ENCODE data around the gene COPG2. TPM values are rescaled to one million over a fixed set of nuclear protein-coding genes. Genes with fewer than 3 reads are reported as not detected.

COPG2 gene
- total RNA-seq, 1 donor from 2014 or later: 15.7 TPM

DNA sequence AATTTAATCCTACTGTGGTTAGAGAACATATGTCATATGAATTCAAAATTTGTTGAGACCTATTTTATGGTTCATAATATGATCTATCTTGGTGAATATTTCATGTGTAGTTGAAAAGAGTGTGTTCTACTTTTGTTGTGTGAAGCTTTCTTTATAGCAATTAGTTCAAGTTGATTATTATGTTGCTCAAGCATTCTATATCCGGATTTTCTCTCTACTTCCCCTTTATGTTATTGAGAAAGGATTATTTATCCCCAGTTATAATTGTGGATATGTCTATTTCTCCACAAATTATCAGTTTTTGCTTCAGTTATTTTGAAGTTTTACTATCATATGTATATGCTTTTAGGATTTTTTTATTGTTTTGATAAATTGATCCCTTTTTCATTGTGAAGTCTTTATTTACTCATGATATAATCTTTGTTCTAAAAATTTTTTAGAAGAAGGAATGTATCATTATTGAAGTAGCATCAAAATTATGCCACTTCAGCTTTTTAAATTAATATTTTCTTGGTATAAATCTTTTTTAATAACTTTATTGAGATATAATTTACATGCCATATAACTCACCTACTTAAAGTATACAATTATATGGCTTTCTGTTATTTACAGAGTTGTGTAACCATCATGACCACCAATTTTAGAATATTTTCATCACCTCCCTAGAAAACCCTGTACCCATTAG, 188.7 kb downstream of the COPG2 start:
- Histone ChIP-seq H3K36me3 (no peaks in the 10 kb centered on the region), H3K9me3 (no peaks in the 10 kb centered on the region), H3K27me3 (no peaks in the 10 kb centered on the region), H3K4me3 (no peak overlapping the region), H3K27ac (no peak overlapping the region), H3K4me1 (no peaks in the 10 kb centered on the region)
- no peak for TF ChIP-seq POLR2A (IDR thresholded peaks at IDR 0.05)
- TF ChIP-seq, protein P1, sequence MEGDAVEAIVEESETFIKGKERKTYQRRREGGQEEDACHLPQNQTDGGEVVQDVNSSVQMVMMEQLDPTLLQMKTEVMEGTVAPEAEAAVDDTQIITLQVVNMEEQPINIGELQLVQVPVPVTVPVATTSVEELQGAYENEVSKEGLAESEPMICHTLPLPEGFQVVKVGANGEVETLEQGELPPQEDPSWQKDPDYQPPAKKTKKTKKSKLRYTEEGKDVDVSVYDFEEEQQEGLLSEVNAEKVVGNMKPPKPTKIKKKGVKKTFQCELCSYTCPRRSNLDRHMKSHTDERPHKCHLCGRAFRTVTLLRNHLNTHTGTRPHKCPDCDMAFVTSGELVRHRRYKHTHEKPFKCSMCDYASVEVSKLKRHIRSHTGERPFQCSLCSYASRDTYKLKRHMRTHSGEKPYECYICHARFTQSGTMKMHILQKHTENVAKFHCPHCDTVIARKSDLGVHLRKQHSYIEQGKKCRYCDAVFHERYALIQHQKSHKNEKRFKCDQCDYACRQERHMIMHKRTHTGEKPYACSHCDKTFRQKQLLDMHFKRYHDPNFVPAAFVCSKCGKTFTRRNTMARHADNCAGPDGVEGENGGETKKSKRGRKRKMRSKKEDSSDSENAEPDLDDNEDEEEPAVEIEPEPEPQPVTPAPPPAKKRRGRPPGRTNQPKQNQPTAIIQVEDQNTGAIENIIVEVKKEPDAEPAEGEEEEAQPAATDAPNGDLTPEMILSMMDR (IDR thresholded peaks at IDR 0.05): no peak
- no peak for TF ChIP-seq POLR2AphosphoS5 (IDR thresholded peaks at IDR 0.05; ENCODE audit: insufficient read depth in 1 of 2, low read depth in 1 of 2)
- no peak for DNase-seq (ENCODE audit: extremely low spot score in 2 of 2)
- intact Hi-C loops (cut with DNase I): loop anchor here (5.0 kb wide), 1 partner anchor 697 kb away; no protein-coding TSS in a partner anchor

DNA sequence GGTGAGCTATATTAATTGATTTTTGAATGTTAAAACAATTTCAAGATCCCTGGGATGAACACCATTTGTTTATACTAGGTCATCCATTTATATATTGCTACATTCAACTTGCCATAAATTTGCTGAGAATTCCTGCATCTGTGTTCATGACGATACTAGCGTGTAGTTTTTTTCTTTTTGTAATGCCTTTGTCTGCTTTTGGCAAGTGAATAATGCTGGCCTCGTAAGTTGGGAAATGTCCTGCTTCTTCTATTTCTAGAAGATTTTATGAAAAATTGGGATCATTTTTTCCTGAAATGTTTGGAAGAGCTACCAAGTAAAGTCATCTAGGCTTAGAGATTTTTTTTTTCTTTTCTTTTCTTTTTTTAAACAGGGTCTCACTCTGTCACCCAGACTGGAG, 189.6 kb downstream of the COPG2 start:
- intact Hi-C loops (cut with DNase I): no loop called here
- H3K36me3 ChIP-seq: no peaks in the 10 kb centered on the region
- no peak overlapping the region for H3K27ac ChIP-seq
- TF ChIP-seq POLR2AphosphoS5 (IDR thresholded peaks at IDR 0.05; ENCODE audit: insufficient read depth in 1 of 2, low read depth in 1 of 2) (no peak), POLR2A (IDR thresholded peaks at IDR 0.05) (no peak)
- TF ChIP-seq, protein P1 (IDR thresholded peaks at IDR 0.05): no peak
- H3K27me3 ChIP-seq: no peaks in the 10 kb centered on the region
- no peaks in the 10 kb centered on the region for H3K9me3 ChIP-seq
- no peak for DNase-seq (ENCODE audit: extremely low spot score in 2 of 2)
- H3K4me3 ChIP-seq: no peak overlapping the region
- no peaks in the 10 kb centered on the region for H3K4me1 ChIP-seq

DNA sequence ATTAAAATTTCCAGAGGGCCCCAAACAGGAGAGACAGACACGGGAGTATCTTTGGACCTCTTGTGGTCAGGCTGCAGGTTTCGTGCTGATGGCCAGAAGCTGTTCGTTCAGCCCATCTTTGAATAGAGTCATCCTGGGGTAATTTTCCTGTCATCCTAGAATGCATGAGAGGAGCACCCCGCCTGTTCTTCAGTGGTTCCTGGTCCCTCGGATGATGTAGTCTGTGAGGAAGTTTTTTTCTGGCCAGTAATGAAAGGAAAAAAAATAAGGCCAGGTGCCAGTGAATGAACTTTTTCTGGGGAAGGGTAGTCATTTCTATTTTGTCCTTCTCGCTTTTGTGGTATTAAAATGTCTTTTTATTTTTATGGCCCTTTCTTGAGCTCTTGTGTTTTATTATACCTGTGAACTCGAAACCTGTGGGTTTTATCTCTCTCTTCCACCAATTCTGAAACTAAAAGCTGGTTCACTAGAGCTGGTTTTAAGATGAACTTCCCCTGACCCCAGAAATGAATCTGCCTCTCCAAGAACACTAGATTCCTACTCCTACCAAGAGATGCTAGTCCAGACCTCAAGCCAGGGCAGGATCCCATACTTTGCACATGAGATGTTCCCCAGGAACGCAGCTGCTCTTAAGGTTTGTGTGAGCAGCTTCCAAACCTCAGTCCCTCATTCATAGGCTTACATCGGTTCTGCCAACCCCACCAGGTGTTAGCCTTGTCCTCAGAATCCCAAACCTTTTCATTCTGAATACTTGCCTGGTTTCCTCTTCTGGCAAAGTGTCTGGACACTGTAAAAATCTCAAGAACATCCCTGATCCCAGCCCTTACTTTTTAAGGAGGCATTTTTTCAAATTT, 192.0 kb downstream of the COPG2 start:
- intact Hi-C loops (cut with DNase I): no loop called here
- Histone ChIP-seq H3K4me1 (no peaks in the 10 kb centered on the region), H3K9me3 (no peaks in the 10 kb centered on the region), H3K36me3 (no peaks in the 10 kb centered on the region), H3K27me3 (no peaks in the 10 kb centered on the region), H3K27ac (no peak overlapping the region), H3K4me3 (no peak overlapping the region)
- DNase-seq (ENCODE audit: extremely low spot score in 2 of 2): no peak
- TF ChIP-seq POLR2AphosphoS5 (IDR thresholded peaks at IDR 0.05; ENCODE audit: insufficient read depth in 1 of 2, low read depth in 1 of 2) (no peak), POLR2A (IDR thresholded peaks at IDR 0.05) (no peak)
- TF ChIP-seq, protein P1 (IDR thresholded peaks at IDR 0.05): no peak

DNA sequence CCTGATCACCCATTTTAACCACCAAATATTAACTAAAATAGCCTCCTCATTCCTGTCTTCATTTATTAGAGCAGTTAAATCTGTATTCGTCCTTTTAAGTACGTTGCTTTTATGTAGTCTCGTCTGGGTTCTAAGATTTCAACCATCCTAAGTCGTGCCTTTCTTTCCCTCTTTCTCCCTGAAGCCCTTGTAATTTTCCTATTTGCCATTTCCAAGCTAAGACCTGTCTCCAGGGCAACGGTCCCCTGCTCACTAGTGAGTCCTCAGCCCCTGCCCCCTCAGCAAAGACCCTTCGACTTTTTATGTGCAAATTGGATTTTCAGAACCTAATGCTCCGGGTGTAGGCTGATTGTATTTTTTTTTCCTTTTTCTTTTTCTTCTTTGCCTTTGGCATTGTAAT, 192.8 kb downstream of the COPG2 start:
- no peaks in the 10 kb centered on the region for H3K9me3 ChIP-seq
- H3K27me3 ChIP-seq: no peaks in the 10 kb centered on the region
- no peak overlapping the region for H3K27ac ChIP-seq
- no peak overlapping the region for H3K4me3 ChIP-seq
- no peaks in the 10 kb centered on the region for H3K36me3 ChIP-seq
- intact Hi-C loops (cut with DNase I): no loop called here
- DNase-seq (ENCODE audit: extremely low spot score in 2 of 2): no peak
- no peaks in the 10 kb centered on the region for H3K4me1 ChIP-seq
- no peak for TF ChIP-seq POLR2A (IDR thresholded peaks at IDR 0.05)
- TF ChIP-seq POLR2AphosphoS5 (IDR thresholded peaks at IDR 0.05; ENCODE audit: insufficient read depth in 1 of 2, low read depth in 1 of 2): no peak
- TF ChIP-seq, protein P1 (IDR thresholded peaks at IDR 0.05): no peak

DNA sequence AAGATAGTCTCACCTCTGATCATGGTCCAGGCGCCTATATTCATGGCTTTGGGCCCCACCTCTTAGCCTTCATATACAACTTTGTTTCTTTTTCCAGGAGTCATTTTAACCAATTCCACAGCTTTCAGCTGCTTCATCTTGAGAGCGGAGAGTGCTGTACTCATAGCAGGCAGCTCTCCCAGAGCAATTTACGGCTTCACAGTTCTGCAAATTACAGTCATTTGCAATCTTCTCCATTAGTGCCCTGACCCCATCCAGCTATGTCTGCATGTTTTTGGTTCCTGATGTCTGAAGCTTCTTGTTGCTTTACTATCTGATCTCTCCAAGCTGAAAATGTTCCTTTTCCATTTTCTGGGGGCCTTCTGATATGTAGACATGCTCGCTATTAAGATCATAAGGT, 194.7 kb downstream of the COPG2 start:
- intact Hi-C loops (cut with DNase I): no loop called here
- no peak overlapping the region for H3K27ac ChIP-seq
- H3K4me1 ChIP-seq: no peaks in the 10 kb centered on the region
- H3K36me3 ChIP-seq: no peaks in the 10 kb centered on the region
- no peaks in the 10 kb centered on the region for H3K27me3 ChIP-seq
- no peak for DNase-seq (ENCODE audit: extremely low spot score in 2 of 2)
- no peaks in the 10 kb centered on the region for H3K9me3 ChIP-seq
- TF ChIP-seq, protein P1 (IDR thresholded peaks at IDR 0.05): no peak
- TF ChIP-seq POLR2A (IDR thresholded peaks at IDR 0.05) (no peak), POLR2AphosphoS5 (IDR thresholded peaks at IDR 0.05; ENCODE audit: insufficient read depth in 1 of 2, low read depth in 1 of 2) (no peak)
- no peak overlapping the region for H3K4me3 ChIP-seq
